Esophagus mucosa (tissue), 1 donor: ENCODE data around the gene DCTN1. TPM values are rescaled to one million over a fixed set of nuclear protein-coding genes. Genes with fewer than 3 reads are reported as not detected.

ENCODE experiments used
- ATAC-seq: fragments of 200-7000 bp; cut with Tn5 transposase; one replicate; pipeline ENCODE4 v1.9.1; 2020
- total RNA-seq: library from RNA; stranded (reverse); gene quantifications from one replicate; pipeline ENCODE4 v1.2.4, GENCODE V29; 2023
- donor health status: DM: yes; HTN: yes; CAD: no.

Gene DCTN1
- total RNA-seq, 1 donor from 2014 or later = 86.4 TPM

DNA sequence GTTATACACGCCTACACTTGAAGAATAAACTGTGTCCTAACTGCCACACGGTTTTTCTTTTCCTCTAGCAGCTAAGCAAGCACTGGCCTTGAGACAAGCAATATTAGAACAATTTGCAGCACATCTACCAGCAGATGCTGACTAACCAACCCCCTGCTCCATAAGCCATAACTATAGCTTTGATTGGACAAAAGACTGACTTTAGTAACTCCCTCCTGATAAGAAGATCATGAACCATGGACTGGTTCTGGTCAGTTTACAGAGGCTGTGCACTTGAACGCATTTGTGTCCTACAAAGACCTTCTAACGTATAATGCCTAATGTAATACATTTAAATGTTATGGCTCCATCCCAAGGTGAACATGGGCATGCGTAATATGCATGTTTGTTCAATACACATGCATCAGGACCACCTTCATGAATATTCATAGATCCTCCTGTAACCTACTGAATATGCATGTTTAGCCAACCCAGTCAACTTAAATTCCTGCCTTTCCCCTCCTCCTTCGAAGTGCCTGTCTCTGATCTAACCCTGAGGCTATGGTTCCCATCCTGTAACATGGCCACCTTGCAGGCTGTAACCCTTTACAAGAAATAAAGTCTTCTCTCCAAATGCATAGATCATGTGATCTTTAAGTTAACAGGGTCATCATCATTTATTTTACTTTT lies 63.4 kb downstream of the DCTN1 start:
- no peak for ATAC-seq

DNA sequence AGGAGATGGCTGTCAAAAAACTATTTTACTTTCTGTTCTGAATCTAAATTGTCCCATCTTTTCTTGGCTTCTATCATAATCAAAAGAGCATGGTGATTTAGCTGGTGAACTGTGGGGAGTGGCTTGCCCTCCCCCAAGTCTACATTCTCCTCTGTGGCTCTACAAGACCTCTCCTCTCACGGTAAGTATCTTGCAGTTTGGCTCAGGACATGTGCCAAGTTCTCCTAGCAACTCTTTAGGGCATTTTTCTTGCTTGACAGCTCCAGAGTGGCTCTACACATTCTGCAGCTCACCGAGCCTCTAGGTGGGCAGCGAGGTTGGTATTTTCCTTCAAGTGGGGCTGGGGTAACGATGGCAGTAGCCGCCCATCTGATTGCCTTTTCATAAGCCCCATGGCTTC lies 66.0 kb downstream of the DCTN1 start:
- no peak for ATAC-seq

DNA sequence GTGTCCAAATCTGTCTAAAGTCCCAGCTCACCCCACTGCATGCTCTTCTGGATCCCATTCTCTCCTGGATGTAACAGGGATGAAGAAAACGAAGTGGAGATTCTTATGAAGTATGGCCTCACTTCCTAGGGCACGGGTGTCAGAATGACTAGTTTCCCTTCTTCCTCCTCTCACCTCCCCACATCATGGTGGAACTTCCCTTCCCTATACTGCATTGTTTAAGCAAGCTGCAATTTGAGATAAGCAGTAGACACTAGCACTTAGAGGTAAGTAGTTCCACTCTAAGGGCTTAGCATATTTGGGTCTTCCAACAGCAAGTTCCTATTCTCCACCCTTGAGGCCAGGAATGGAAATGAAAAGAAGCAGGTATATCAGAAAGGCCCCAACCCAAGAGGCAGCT lies 66.6 kb downstream of the DCTN1 start:
- no peak for ATAC-seq

DNA sequence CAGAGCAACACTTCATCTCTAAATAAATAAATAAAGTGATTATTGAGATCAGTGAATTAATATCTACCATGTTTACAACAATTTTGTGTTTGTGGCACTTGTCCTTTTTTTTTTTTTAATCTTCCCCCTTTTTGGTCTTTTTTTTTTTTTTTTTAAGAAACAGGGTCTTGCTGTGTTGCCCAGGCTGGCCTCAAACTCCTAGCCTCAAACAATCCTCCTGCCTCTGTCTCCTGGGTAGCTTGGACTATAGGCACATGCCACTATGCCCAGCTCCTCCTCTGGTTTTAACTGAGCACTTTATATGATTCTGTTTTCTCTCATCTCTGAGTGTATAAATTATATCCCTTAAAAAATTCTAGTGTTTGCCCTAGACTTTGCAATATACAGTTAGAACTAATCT lies 67.2 kb downstream of the DCTN1 start:
- ATAC-seq = no peak

Other genes starting within 250 kb of the DCTN1 start
- gene BOLA3, start 232.4 kb downstream of the DCTN1 start, total RNA-seq = 35.9 TPM
- gene MOB1A, start 201.4 kb downstream of the DCTN1 start, total RNA-seq = 81.3 TPM
- 77.6 TPM for gene MTHFD2, start 181.7 kb downstream of the DCTN1 start, total RNA-seq
- gene SLC4A5, start 36.9 kb downstream of the DCTN1 start, total RNA-seq = 0.56 TPM
- gene C2orf81, start 41.3 kb upstream of the DCTN1 start, total RNA-seq = 0.56 TPM
- gene WDR54, start 41.4 kb upstream of the DCTN1 start, total RNA-seq = 4.3 TPM
- gene RTKN, start 61.6 kb upstream of the DCTN1 start, total RNA-seq = 18.3 TPM
- gene INO80B, start 74.8 kb upstream of the DCTN1 start, total RNA-seq = 22.6 TPM
- 30.6 TPM for gene WBP1, start 78.1 kb upstream of the DCTN1 start, total RNA-seq
- gene MOGS, start 85.1 kb upstream of the DCTN1 start, total RNA-seq = 22.6 TPM
- 87.5 TPM for gene MRPL53, start 92.4 kb upstream of the DCTN1 start, total RNA-seq
- 4.6 TPM for gene CCDC142, start 102.7 kb upstream of the DCTN1 start, total RNA-seq
- 10.5 TPM for gene TTC31, start 102.8 kb upstream of the DCTN1 start, total RNA-seq
- 0.32 TPM for gene LBX2, start 119.3 kb upstream of the DCTN1 start, total RNA-seq
- 20.6 TPM for gene PCGF1, start 127.4 kb upstream of the DCTN1 start, total RNA-seq
- not detected for gene TLX2, start 134.1 kb upstream of the DCTN1 start, total RNA-seq
- 5.6 TPM for gene DQX1, start 145.9 kb upstream of the DCTN1 start, total RNA-seq
- 74.2 TPM for gene AUP1, start 149.4 kb upstream of the DCTN1 start, total RNA-seq
- gene HTRA2, start 149.6 kb upstream of the DCTN1 start, total RNA-seq = 17.9 TPM
- 0.52 TPM for gene LOXL3, start 173.6 kb upstream of the DCTN1 start, total RNA-seq
- 0.56 TPM for gene DOK1, start 174.4 kb upstream of the DCTN1 start, total RNA-seq